Measurements from ENCODE around the gene CD48.
"Not testable (repeated sequence)": the region's sequence is repeated elsewhere in the genome, so short reads cannot be mapped to it uniquely, and the experiment has no call there.

Gene CD48

DNA sequence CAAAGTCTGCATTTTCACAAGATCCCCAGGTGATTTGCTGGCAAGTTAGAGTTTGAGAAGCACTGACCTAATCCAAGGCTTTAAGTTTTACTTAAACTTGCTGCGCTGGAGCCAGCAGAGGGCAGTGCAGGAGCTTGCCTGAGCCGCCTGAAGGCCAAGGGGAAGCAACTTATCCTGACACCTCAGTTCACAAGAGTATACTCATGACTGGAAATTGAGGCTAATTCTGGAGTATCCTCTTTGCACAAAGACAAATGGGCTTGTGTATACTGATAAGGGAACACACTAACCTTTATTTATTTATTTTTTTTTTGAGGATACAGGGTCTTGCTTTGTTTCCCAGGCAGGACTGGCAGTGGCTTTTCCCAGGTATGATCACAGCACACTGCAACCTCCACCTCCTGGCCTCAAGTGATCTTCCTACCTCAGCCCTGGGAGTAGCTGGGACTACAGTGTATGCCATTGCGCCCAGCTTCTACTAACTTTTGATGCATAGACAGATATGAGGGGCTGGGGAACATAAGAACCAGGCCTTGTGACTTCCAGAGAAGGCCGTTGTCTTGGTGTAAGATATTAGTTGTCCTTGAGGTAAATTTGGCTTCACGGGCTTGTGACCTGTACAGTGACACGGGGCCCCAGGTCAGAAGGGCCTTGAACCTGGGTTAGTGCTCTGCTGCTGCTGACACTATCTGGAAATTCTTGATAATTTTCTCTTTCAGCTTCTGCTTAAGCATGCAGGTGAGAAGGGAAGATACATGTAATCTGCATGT lies 35.8 kb downstream of the CD48 start:
- peak; percentile 76 to 77 for DNase-seq

DNA sequence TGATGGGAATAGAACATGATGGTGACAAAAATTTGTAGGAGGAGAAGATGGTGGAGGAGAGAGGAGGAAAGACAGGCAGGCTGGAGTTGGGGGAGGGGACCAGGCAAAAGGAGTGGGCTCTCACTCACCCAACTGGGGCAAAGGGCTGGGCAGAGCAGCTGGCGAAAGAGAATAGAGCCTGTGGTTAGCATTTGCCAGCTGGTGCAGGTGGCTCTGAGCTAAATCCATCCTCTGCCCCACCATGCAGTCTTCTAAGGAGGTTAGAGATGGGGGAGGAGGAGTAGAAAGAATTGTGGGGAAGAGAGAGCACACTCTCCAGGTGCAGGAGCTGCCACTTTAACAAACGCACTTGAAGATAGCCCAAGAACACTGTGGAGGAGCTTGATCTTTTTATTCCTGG lies 37.2 kb downstream of the CD48 start:
- DNase-seq, result no peak

DNA sequence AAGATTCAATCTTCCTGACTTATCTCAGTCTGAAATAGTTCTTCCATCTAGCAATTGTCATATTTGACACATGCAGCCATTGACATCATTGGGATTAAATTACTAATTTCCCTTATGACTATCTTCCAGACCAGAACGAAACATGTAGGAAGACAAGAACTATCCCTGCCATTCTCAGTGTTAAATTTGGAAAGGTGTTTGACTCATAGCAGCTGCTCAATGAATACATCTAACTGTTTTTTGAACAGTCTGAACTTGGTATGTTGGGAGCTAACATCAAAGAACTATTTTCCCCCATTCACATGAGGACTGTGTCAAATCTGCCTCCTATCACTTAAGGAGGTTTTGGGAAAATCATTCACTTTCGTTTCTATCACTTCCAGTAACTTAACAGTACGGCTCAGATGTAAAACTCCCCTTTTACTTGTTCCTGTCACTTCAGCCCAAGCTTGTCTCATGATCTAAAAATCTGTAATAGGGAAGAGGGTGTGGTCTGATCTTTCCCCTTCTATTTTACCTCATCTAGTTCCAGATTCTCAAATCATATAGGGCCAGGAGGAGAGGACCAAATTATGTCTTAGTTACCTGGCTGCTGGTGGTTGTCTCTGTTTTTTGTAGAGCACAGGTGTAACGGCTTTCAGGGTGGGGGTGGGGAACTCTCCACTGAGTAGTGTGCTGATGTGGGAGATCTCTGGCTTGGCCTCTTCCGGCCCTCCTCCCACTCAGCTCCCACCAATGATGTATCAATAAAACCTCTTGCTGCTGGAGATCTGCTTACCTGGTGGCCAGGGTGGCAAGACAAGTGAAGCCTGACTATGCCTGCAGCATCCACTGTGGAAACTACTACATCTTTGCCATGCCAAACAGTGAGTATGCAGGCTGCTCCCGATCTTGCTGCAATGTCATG lies 38.6 kb downstream of the CD48 start:
- peak; percentile 26 to 33 for DNase-seq

DNA sequence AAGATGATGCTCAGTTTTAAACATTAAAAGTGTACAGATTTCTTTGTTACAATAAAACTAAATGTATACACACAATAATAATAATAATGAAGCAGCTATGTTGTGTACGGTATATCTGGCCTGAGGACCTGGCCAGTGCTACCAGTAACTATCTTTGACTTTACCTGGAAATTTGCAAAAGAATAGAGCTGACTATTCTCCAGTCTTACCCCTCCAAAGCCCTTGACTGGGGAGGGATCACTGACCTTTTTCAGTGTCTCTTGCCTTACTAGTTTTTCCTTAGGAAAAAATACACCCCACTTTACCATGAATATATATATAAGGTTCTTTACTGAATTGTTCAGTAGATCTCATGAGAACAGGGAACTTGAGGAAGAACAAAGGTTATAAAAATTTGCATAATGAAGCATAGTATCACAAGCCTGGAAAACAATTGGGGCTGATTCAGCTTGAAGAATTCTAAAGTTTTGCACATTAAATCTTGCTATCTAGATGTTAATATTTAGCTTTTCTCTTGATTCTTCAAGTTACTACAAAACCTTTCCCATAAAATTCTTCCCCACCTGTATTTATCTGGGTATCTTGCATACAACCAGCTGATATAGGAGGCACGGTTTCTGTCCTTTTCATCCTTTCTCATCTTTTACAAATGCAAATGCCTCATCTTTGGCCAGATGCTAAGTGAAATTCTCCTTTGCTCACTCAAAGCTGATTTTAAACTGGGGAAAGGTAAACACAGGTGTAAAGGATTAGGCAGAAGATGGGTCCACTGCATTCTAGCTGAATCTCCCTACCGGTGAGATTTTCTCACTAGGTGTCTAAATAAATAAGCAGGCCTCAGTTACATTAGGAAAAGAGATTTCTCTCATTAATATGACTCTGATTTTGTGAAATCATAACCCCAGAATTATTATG lies 39.8 kb downstream of the CD48 start:
- no peak for DNase-seq

DNA sequence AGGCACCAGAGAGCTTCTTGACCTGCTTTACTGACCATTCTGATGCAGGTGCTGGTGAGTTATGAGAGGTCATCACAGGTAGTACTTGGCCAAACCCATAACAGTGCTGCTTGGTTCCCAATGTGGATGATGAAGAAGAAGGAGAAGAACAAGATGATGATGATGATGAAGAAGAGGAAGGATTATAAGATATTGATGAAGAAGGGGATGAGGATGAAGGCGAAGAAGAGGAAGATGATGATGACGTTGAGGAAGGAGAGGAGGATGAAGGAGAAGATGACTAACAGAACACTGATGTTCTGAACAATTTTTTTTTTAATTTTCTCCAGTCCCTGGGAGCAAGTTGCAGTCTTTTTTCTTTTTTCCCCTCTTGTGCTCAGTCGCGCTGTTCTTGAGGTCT lies 40.9 kb downstream of the CD48 start:
- DNase-seq, result no peak

DNA sequence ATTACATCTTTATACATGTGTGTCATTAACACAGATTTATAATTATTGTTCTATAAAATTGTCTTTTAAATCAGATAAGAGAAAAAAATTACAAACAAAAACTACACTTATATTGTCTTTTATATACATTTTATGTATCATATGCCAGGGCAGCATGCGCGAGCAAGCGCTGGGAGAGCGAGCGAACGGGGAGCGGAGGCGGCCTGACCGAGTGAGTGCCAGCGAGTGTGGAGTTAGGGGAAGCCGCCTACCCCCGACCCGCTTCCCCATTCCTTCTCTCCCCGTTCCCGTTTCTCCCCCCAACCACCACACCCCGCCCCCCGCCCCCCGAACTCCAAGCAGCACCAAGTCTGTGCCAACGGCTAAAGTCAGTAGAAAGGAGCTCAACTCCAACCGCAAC lies 41.8 kb downstream of the CD48 start:
- no peak for DNase-seq

DNA sequence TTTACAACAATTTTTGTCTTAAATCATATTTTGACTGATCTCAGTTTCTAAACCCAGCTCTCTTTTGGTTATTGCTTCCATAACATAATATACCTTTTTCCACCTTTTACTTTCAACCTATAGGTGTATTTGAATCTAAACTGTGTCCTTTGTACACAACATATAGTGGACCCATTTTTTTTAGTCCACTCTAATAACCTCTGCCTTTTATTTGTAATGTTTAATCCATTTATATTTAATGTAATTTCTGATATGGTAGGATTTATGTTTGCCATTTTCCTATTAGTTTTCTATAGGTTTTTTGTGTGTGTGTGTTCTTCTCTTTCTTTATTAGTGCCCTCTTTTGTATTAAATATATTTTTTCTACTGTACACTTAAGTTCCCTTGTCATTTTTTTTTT lies 42.3 kb downstream of the CD48 start:
- DNase-seq, result no peak

DNA sequence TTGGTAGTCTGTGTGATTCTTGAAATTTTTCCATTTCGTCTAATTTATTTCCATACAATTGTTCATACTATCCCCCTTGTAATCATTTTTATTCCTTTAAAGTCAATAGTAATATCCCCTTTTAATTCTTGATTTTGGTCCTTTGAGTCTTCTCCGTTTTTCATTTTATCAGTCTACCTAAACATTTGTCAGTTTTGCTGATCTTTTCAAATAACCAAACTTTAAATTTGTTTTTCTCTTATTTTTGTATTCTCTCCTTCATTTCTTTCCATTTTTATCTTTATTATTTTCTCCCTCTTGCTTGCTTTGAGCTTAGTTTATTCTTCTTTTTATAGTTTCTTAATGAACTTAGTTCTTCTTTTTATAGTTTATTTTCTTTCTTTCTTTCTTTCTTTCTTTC lies 43.7 kb downstream of the CD48 start:
- DNase-seq, result no peak

DNA sequence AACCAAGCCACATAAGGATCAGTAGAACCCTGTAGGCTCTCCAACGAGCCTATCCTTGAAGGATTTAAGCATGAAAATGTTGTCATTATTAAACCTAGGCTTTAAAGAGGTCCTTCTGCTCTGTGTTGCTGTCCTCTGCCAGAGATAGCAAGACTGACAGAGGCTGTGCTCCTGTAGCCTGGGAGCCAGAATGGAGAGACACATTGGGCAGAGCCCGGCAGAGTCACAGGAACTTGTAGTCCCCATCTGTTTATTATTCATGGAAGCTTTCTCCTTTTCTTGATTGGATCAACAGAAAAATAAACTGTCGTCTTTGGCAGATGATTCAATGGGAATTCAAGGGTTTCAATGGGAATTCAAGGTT lies 45.6 kb downstream of the CD48 start:
- DNase-seq, result no peak

DNA sequence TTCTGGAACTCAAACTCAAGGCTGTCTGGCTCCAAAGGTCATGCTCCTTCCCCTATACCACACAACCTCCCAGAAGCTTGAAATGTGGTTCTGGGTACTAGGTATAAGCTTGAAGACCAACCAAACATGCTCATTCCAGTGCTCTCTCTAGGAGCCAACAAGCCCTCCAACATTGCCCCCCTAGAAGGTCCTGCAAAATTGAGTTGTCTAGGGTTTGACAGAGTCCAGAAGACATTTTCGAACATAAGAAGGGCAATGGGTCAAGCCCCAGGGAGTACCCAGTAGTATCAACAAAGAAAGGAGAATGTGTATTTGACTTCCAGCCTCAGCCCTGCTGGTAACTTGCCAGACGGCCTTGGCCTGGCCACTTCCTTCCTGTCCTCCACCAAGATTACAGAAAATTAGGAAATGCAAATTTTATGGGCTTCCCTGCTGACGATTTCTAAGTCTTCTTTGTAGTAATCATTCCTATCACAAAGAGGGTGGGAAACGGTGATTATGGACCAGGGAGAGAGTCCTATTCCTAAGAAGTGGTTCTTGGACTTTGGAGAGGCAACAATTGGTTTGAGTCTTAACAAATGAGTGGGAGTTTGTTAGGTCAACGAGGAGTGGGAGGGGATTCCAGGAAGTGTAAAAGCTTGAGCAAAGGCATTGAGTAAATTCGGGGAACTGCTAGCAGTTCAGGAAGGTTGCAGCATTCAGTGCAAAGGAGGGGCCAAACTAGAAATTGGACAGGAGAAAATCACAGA lies 46.1 kb downstream of the CD48 start:
- no peak for DNase-seq

DNA sequence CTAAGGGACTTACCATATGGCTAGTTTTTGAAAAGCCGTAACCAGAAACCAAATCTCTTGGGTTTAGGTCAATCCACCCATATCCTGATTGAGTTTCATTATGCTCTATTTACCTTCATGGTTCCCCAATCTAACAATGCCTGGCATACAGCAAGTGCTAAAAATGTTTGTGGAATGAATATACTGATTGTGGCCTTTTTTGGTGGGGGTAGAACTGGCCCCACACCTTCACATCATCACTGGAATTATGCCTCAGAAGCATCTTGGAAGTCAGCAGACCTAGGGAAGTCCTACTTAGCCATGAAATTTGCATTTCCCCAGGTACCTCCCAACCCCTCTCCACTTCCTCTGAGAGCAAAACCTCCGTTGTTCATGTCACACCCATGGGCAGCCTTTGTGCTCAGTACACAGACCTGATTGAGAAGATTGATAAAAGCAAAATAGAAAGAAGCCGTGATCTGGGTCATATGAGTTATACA lies 47.0 kb downstream of the CD48 start:
- no peak for DNase-seq

DNA sequence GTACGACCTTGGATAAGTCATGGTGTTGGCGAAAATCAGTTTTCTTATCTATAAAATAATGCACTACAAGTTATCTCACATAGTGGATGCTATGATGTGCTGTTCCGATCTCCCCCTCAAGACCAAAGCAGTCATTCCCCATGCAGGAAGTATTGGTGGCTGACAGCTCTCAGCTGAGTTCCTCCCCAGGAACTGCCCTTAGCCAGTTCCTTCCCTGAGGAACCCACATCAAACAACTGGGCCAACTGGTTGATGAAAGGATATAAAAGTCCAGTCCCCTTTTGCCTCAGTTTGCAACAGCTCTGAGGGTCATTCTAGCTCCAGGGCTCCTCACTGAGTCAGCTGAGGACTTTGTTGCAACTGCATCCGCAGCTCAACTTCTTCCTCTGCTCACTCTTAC lies 48.7 kb downstream of the CD48 start:
- DNase-seq, result no peak

DNA sequence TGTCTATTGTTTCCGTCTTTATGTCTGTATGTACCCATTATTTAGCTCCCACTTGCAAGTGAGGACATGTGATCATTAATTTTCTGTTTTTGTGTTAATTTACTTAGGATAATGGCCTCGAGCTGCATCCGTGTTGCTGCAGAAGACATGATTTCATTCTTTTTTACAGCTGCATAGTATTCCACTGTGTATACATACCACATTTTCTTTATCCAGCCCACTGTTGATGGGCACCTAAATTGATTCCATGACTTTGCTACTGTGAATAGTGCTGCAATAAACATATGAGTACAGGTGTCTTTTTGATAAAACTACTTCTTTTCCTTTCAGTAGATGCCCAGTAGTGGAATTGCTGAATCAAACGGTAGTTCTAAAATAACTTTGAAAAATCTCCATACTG lies 52.1 kb downstream of the CD48 start:
- DNase-seq, result no peak

DNA sequence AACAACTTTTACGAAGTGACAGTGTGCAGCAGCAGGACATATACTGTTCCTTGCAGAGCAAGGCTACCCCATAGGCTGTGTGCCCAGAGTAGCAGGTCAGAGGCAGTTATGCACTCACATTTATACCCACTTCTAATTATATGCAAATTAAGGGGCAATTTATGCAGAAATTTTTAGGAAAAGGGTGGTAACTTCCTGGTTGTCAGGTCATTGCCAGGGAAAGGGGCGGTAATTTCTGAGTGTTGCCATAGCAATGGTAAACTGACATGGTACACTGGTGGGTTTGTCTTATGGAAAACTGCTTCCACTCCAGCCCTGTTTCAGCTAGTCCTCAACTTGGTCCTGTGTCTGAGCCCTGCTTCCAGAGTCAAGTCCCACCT lies 52.8 kb downstream of the CD48 start:
- DNase-seq, result no peak

DNA sequence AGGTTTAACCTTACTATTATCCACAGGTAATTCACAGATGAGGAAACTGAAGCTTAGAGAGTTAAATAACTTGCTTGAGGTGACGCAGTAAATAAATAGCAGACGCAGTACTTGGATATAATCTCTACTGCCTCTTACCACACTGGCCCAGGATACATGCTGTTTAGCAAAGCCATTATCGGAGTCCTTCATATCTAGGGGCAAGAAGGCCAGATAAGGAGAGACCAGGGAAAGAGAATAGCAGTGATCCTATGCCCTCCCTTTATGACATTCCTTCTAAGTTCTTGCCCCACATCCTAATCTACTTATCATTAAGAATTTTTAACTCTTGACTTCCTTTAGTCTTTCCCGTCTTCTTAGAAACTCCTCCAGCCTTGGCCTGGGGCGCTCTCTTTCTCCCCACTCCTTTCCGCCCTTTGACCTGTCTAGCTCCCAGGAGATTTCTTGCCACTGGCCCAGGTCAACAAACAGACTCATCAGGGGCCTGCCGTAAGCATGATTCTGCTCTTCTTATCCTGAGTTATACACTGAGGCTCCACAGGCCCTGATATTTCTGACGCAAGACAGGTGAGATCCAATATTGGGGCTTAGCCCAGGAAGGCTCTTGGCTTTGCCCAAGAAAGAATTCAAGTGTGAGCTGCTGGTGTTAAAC lies 53.3 kb downstream of the CD48 start:
- DNase-seq, result no peak

DNA sequence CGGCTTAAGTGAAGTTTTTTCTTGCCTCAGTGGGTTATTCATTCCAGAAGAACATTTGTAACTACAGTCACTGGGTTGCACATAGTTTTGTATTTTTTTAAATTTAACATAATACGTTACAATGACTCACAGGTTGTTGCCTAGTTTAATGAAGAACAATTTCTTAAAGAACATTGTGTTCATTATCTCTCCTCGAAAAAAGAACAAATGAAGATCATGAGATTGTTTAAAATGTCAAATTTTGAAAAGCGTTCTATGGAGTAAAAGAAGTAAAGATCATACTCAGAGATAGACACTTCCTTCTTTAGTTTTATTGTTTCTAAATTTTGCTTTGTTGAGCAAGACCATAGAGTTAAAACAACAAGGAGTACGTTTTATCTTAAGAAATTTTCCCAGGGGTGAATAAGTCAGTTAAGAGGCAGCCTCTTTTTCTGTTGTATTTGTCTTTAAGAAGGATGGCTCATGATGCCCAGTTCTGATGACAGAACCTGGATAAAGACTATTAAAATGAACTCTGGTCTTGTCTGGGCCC lies 54.3 kb downstream of the CD48 start:
- no peak for DNase-seq

DNA sequence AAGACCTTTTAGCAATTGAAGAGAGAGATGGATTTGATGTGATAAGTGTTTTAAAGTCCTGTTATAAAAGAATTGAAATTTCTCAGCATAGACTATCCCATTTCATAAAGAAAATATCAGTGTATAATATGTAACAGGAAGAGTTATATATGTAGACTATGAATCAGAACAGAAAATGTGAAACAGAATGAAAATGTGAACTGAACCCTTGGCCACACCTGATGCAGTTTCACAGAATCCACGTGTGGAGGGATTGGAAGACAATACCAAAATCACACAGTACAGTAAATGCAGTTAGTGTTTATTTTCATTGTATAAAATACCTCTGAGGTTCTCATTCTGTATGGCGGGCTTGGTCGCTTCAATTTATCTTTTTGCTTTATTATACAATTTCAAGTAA lies 54.9 kb downstream of the CD48 start:
- no peak for DNase-seq

DNA sequence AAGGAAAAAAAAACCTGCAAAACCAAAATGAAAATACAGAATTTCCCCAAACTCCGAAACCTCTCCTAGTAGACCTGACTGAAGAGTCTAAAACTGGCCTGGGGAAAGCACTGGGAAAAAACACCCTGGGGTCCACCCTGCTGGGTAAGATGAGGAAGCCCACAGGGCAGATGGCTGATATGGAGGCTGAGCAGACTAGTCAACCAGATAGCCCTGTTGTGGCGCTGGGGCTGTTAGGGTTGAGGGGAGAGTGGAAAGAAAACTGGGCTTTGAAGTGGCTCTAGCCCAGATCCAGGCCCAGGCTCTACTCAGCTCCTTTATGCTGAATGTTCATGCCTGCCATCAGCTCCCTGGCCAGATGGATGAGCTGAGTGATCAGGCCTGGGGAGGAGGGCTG lies 58.0 kb downstream of the CD48 start:
- no peak for DNase-seq

DNA sequence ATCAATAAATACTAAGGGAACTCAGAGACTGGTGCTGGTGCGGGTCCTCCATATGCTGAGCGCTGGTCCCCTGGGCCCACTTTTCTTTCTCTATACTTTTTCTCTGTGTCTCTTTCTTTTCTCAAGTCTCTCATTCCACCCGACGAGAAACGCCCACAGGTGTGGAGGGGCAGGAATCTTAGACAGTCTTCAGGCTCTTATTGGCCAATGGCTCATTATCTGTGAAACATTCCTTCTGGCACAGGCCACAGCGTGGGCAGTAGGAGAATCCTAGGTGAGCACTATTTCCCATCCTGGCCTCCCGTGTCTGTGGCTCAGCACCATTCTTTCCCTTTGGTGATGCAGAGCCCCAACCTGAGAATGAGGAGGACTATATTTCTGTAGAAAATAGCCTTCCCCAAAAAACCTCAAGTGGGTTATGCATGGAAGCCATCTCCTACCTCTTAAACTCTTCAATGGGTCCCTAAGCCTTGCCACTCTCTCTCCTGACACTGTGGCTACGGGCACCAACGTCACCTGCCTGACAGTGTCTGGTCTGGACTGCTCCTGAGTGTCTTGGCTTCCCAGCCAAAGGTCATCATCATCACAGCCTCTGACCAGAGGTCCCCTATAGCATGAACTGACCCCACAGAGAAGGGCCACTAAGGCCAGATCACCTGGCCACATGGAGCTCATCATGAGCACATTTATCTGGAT lies 58.5 kb downstream of the CD48 start:
- DNase-seq, result no peak

DNA sequence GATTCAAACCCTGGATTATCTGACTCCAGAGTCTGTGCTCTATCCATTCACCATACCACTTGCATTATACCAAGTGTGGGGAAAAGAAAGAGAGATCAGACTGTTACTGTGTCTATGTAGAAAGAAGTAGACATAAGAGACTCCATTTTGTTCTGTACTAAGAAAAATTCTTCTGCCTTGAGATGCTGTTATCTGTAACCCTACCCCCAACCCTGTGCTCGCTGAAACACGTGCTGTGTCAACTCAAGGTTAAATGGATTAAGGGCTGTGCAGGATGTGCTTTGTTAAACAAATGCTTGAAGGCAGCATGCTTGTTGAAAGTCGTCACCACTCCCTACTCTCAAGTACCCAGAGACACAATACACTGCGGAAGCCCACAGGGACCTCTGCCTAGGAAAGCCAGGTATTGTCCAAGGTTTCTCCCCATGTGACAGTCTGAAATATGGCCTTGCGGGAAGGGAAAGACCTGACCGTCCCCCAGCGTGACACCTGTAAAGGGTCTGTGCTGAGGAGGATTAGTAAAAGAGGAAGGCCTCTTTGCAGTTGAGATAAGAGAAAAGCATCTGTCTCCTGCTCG lies 59.5 kb downstream of the CD48 start:
- DNase-seq, result not testable (repeated sequence)

All from activated CD4-positive, alpha-beta T cell treated with anti-CD3 and anti-CD28 coated beads for 4 hours (primary cell).